B cell (primary cell): Measurements from ENCODE around the gene GATAD2B. TPM values are rescaled to one million over a fixed set of nuclear protein-coding genes. Genes with fewer than 3 reads are reported as not detected.

ENCODE experiments used
- ATAC-seq: fragments of 200-7000 bp; cut with Tn5 transposase; one replicate; pipeline ENCODE4 v1.10.0; 2021; ENCODE audit warnings: low read depth, mild to moderate bottlenecking, moderate number of reproducible peaks, moderate library complexity
- CTCF ChIA-PET: fragments of 350-600 bp; sonication (Branson Sonifier 250); formaldehyde crosslinking; loops from one replicate; lab custom pipeline; 2021; ENCODE audit warnings: antibody characterized with exemption, inconsistent platforms; lab: Charles Lee
- POLR2A ChIA-PET: fragments of 350-600 bp; sonication (Branson Sonifier 250); formaldehyde crosslinking; loops from one replicate; lab custom pipeline; 2021; ENCODE audit warnings: antibody characterized with exemption; lab: Charles Lee
- DNase-seq: peaks from one replicate; pipeline ENCODE4 v3.0.0; 2013
- H2AFZ ChIP-seq: 2 replicates; pipeline ENCODE4 v1.6.1; 2012; ENCODE audit warnings: mild to moderate bottlenecking, low read depth, low read length; ENCODE audit not compliant: insufficient read depth, poor library complexity, severe bottlenecking
- H3K27ac ChIP-seq, 2 donors: 1 replicate in 1 of 2; 2 replicates in 1 of 2; pipeline ENCODE4 v1.5.1; 2012 to 2013; ENCODE audit warnings: low read length in 2 of 2, mild to moderate bottlenecking in 2 of 2, moderate library complexity in 1 of 2
- H3K27me3 ChIP-seq, 4 experiments: fragments of 200-600 bp in 1 of 4; sonication (generic) in 1 of 4; replicated peaks in 1 of 4; 1 replicate in 2 of 4; 2 replicates in 2 of 4; pipeline versions ENCODE4 v1.6.1 to v1.7.0; 2013 to 2016; ENCODE audit warnings: low read length in 3 of 4, mild to moderate bottlenecking in 2 of 4, mixed read lengths in 1 of 4, moderate library complexity in 1 of 4; ENCODE audit not compliant: insufficient read depth in 4 of 4, control insufficient read depth in 3 of 4; ENCODE audit errors: control extremely low read depth in 1 of 4
- H3K36me3 ChIP-seq, 2 experiments: replicated peaks in 1 of 2; 1 replicate in 1 of 2; 2 replicates in 1 of 2; pipeline versions ENCODE4 v1.6.1 to v1.7.1; 2013; ENCODE audit warnings: low read length in 1 of 2; ENCODE audit not compliant: insufficient read depth in 2 of 2, control insufficient read depth in 1 of 2; ENCODE audit errors: control extremely low read depth in 1 of 2, extremely low read depth in 1 of 2
- H3K4me1 ChIP-seq, 2 donors: fragments of 200-600 bp in 1 of 2; sonication (generic) in 1 of 2; 1 replicate in 1 of 2; 2 replicates in 1 of 2; pipeline versions ENCODE4 v1.5.1 to v1.6.1; 2013 to 2017; ENCODE audit warnings: low read length in 2 of 2; ENCODE audit not compliant: control insufficient read depth in 2 of 2, insufficient read depth in 2 of 2
- H3K4me2 ChIP-seq: replicated peaks from 2 replicates; pipeline ENCODE3; 2012; ENCODE audit warnings: mild to moderate bottlenecking, low read depth, low read length; ENCODE audit not compliant: poor library complexity, severe bottlenecking
- H3K4me3 ChIP-seq, 5 experiments: fragments of 200-600 bp in 1 of 5; sonication (generic) in 1 of 5; 1 replicate in 3 of 5; 2 replicates in 2 of 5; pipeline versions ENCODE4 v1.5.1 to v1.7.0; 2011 to 2016; ENCODE audit warnings: low read length in 4 of 5, mild to moderate bottlenecking in 4 of 5, low read depth in 2 of 5, control low read depth in 1 of 5, moderate library complexity in 1 of 5; ENCODE audit not compliant: insufficient read depth in 1 of 5; ENCODE audit errors: control extremely low read depth in 1 of 5, extremely low read depth in 1 of 5
- H3K79me2 ChIP-seq: fragments of 200-600 bp; sonication (generic); one replicate; pipeline ENCODE4 v1.6.0; 2016; ENCODE audit warnings: low read length; ENCODE audit not compliant: control insufficient read depth, insufficient read depth
- H3K9ac ChIP-seq: fragments of 200-600 bp; sonication (generic); 2 replicates; pipeline ENCODE4 v1.6.1; 2017; ENCODE audit warnings: mild to moderate bottlenecking, low read length, moderate library complexity
- H3K9me3 ChIP-seq, 3 donors: one replicate each; pipeline versions ENCODE4 v1.6.1 to v1.7.1; 2013; ENCODE audit warnings: low read length in 2 of 3; ENCODE audit not compliant: control insufficient read depth in 2 of 3, insufficient read depth in 1 of 3; ENCODE audit errors: control extremely low read depth in 1 of 3
- H4K20me1 ChIP-seq: 2 replicates; pipeline ENCODE4 v1.6.0; 2012; ENCODE audit warnings: mild to moderate bottlenecking, low read length; ENCODE audit not compliant: insufficient read depth, control insufficient read depth, poor library complexity, severe bottlenecking
- H3K27ac Mint-ChIP-seq: one replicate; pipeline ENCODE4 v1.8.0; 2021; ENCODE audit warnings: mixed read lengths
- H3K27me3 Mint-ChIP-seq: one replicate; pipeline ENCODE4 v1.8.0; 2021; ENCODE audit warnings: mixed read lengths
- H3K4me1 Mint-ChIP-seq: one replicate; pipeline ENCODE4 v1.8.0; 2021; ENCODE audit warnings: mixed read lengths
- H3K4me3 Mint-ChIP-seq: one replicate; pipeline ENCODE4 v1.8.0; 2021; ENCODE audit warnings: mixed read lengths
- H3K9me3 Mint-ChIP-seq: one replicate; pipeline ENCODE4 v1.8.0; 2022; ENCODE audit warnings: mixed read lengths; ENCODE audit not compliant: insufficient read depth
- CTCF ChIP-seq: fragments of 200-600 bp; IDR thresholded peaks from one replicate; pipeline ENCODE4 v1.8.0; 2022; ENCODE audit warnings: antibody characterized with exemption, mild to moderate bottlenecking
- EZH2 ChIP-seq: IDR thresholded peaks from 2 replicates; pipeline ENCODE4 v1.6.1; 2012; ENCODE audit warnings: borderline replicate concordance, low read depth, mild to moderate bottlenecking, moderate library complexity, low read length; ENCODE audit not compliant: insufficient read depth, poor library complexity, severe bottlenecking
- WGBS: methylation state at CpG from one replicate; pipeline ENCODE4 v1.1.5; 2013; ENCODE audit warnings: missing lambda C conversion rate; ENCODE audit not compliant: insufficient coverage; 5-methylcytosine and 5-hydroxymethylcytosine counted together
- intact Hi-C: fragments of 100-400 bp; cut with micrococcal nuclease; formaldehyde crosslinking; loops from one replicate; pipeline ENCODE4 v1.10.0; 2022
- polyA plus RNA-seq: library from polyadenylated mRNA; depleted of rRNA; stranded (reverse); fragments of >200 nt; gene quantifications from 2 replicates; pipeline ENCODE4 v1.2.3, GENCODE V29; 2012
- total RNA-seq, 2 donors: library from RNA; stranded (reverse); fragments of 120-200 nt in 1 of 2; gene quantifications; 1 replicate in 1 of 2; 2 replicates in 1 of 2; pipeline versions ENCODE4 v1.2.3 to v1.2.4, GENCODE V29; 2013 to 2022

GATAD2B gene
- total and polyA plus RNA-seq, 2 donors (not counting 1 experiment from before 2014, with no cell fraction given): 16.7 to 105 TPM

GRCh38 chr1:153963030-153963849, 40.5 kb upstream of the GATAD2B start, which contains the start of gene SLC39A1:
Gene SLC39A1 (minus strand): TSS chr1:153963537. CDS start chr1:153962715, 822 bp downstream.
- Histone ChIP-seq H3K27ac (peak within 1 kb of the TSS; percentile 85 to 95), H3K36me3 (peaks cover 0 to 12% of the 10 kb centered on the region in 2 experiments), H3K27me3 (no peaks in the 10 kb centered on the region), H3K9ac (peak within 1 kb of the TSS; percentile 84), H3K79me2 (peaks cover 63% of the 10 kb centered on the region), H2AFZ (peak within 1 kb of the TSS; percentile 91), H3K9me3 (no peaks in the 10 kb centered on the region), H4K20me1 (peaks cover 2% of the 10 kb centered on the region), H3K4me1 (peaks cover 47 to 53% of the 10 kb centered on the region in 2 donors), H3K4me3 (peak within 1 kb of the TSS; percentile 83 to 91 (median 87)), H3K4me2 (peak within 1 kb of the TSS; percentile 85)
- no peaks in the 10 kb centered on the region for H3K27me3 Mint-ChIP-seq
- under 1% methylated on average over 48 of the region's 54 CpGs for WGBS
- TF ChIP-seq CTCF: no peak
- no peak for TF ChIP-seq EZH2
- DNase-seq (peak; percentile 95), ATAC-seq (peak; percentile 53)
- H3K4me1 Mint-ChIP-seq: peaks cover 63% of the 10 kb centered on the region
- peak within 1 kb of the TSS; percentile 83 for H3K4me3 Mint-ChIP-seq
- H3K27ac Mint-ChIP-seq: peak within 1 kb of the TSS; percentile 85
- intact Hi-C loops: loop anchor here (1.0 kb wide), 2 partner anchors 14 to 17 kb away; partner anchors contain the start of genes DENND4B and JTB
- POLR2A ChIA-PET: interaction anchor here (0.5 to 9.2 kb wide), 11 partner anchors 10 to 362 kb away, joined by 3 to 115 read pairs (median 5); partner anchors contain the start of genes ATP8B2, DENND4B, INTS3 and JTB
- H3K9me3 Mint-ChIP-seq: no peaks in the 10 kb centered on the region
- CTCF ChIA-PET: interaction anchor here (1.0 to 7.5 kb wide), 5 partner anchors 10 to 166 kb away, joined by 3 to 65 read pairs (median 9); partner anchors contain the start of genes DENND4B and RAB13
